HG03175 (cell line): ENCODE results near the gene TP53.
"Not testable (repeated sequence)": the region's sequence is repeated elsewhere in the genome, so short reads cannot be mapped to it uniquely, and the experiment has no call there.

Source experiments
- ATAC-seq: cut with Tn5 transposase; IDR thresholded peaks from one replicate; pipeline ENCODE4 v1.9.1; 2021; ENCODE audit warnings: mild to moderate bottlenecking, moderate library complexity; ENCODE audit not compliant: unreplicated experiment

Gene TP53

DNA sequence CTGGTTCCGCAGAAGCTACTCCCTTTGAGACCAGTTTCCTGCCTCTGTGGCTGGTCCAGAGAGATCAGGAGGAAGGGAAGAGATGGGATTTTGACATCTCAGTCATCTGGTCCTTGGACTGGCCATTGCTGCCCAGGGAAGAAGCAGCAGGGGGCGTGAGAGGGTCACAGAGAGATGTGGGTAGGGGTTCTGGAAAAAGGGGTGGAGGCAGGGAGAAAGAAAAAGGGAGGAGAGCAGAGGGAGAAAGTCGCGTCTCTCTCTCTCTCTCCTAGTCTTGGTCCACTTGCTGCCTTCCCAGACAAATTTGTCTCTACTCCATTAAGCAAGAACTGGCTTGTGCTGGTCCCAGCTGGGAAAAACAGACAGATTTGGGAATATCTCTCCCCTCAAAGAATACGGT is 52.9 kb downstream of the TP53 start:
- no peak for ATAC-seq

DNA sequence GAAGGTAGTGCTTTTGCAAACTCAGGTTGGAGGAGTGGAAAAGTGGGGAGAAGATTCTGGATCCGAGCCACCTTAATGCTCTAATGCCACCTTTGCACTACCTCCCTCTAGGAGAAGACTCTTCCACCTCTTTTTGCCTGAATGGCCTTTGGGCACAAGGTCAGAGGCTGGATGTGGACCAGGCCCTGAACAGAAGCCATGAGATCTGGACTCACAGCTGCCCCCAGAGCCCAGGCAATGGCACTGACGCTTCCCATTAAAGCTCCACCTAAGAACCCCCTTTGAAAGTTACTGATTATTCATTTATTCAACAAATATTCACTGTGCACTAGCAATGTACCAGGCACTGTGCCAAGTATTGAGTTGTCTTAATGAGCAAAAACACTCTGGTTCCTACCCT is 54.2 kb downstream of the TP53 start:
- no peak for ATAC-seq

DNA sequence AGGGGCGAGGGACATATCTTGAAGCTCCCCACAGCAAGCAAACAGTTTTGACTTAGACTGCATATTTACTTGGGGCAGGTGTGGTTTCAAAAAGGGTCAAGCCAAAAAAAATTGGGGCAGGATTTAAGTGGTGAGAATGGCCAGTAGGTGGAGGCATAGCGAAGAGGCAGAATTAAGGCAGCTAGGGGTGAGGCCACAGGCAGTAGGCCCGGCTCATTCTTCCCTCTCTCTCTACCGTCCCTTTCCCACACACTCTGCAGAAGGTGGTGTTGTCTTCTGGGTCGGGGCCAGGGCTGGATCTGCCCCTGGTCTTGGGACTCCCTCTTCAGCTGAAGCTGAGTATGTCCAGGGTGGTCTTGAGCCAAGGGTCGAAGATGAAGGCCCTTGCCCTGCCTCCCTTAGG is 54.8 kb downstream of the TP53 start:
- ATAC-seq = no peak

DNA sequence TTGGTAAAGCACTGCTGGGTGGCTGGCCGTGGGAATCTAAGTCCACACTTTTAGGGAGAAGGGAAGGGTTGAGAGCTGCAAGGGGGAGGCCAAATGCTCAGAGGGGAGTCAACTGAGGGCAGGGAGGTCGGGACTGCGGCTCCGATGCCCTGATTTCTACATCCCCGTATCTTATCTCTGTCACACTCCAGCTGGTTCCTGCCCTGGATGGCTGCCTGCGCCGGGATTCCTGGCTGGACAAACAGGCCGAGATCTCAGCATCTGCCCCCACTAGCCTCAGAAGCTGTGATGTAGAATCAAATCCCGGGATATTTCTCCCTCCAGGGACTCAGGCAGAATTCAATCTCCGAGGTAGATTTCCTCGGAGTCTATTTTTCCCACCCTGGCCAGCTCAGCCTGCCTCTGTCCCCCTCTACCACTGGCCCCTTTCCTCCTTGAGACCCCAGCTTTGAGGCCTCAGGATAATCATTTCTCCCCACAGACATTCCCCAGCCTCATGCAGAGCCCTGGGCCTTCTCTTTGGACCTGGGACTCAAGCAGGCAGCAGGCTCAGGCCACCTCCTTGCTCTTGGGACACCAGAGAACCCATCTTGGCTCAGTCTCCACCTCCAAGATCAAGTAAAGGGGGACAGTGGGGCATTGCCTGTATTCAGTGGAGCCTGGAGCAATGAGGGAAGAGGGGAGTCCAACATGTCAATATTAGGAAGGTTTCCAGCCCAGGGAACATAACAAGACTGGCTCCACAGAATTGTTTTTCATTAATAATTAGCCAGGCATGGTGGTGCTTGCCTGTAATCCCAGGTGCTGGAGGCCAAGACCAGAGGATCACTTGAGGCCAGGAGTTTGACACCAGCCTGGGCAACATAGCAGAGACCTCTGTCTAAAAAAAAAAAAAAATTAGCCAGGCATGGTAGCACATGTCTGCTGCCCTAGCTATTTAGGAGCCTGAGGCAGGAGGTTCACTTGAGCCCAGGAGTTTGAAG is 55.6 kb downstream of the TP53 start:
- no peak for ATAC-seq

DNA sequence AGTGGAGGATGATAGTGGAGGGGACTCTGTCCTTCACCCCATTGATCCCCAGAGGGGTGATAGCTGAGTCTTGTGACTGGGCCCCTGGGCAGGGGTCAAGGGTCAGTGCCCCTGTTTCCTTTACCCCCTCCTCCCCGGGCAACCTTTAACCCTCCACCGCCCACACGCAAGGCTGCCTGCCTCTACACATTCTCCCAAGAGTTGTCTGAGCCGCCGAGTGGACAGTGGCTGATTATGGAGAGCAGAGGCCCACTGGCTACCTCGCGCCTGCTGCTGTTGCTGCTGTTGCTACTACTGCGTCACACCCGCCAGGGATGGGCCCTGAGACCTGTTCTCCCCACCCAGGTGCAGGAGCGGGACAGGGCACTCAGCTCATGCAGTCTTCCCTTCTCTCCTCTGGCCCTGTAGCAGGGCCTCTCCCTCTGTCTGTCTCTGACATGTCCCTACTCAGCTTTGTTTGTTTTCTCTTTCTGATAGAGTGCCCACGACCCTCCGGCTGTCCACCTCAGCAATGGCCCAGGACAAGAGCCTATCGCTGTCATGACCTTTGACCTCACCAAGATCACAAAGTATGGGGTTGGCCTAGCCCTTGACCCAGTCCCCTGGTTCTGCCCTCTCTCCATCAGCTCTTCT is 57.2 kb downstream of the TP53 start, which contains the start of gene SHBG:
SHBG (plus strand) TSS at position 197 of the 633 bp plus-strand sequence; CDS start at position 235, 38 bp downstream.
- ATAC-seq = no peak

DNA sequence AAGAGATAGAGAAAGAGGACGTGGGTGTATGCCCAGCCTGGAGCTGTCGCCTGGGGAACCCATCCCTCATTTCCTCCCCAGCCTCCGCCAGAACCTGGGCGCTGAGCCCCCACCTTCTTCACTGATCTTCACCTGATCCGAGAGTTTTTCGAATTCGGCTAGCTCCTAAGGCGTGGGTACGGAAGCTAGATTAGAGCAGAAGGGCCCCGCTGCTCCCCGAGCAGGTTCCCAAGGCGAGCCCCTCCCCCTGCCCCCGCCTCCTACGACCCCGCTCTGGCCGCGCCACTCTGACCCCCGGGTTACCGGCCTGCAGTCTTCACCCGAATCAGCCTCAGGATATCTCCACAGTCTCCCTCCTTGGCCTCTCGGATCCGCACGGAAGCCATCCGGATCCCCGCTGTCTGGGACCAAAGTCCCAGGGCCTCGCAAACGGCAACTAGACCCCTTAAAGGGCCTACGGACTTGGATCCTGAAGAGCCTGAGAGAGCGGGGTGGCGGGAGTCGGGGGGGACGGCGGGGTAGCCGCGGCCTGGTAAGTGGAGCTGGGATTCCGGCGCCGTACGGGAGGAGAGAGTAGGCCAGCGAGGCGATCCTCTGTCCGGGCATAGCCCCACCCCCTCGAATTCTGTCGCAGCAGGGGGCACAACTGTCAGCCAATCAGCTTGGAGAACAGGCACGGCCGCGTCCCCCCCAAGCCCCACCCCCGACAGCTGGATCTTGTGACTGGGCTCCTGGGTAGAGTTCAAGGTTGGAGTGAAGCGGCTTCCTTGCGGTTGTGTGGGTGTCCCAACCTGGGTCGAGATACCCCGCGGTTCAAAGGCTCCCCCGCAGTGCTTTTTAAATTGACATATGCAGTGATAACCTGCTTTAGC is 59.8 kb downstream of the TP53 start, which contains the start of gene SAT2:
SAT2 (minus strand) TSS at position 572 of the 872 bp plus-strand sequence; CDS start at position 386, 186 bp downstream.
- ATAC-seq = peak; percentile 84

DNA sequence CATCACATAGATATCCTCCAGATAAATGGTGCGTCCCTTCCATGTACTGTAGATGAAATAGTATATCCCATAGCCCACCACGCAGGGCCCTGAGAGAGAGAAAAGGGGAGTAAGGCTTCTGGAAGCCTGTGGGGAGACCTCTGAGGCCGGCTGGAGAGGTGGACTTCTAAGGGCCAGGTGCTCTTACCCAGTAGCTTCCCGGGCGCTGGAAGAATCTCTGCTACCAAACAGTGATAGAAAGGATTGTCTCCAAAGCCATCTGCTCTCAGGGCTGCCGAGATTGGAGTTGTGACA is 60.4 kb downstream of the TP53 start:
- no peak for ATAC-seq

DNA sequence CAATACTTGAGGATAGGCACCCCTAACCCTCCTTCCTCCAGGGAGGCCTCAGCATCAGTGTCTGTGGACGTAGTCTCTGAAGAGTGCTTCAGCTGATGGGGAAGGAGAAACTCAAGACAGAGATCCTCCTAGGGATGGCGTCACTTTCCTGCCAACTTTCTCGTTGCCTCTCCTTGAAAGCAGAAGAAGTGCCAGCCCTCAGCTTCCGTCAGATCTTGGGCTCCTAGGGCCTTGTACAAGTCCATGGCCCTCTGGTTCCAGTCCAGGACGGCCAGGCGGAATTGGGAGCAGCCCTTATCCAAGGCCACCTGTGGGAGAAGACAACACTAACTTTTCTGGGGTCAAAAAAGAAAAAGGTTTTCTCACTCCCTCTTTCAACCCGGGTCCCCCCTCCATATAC is 61.0 kb downstream of the TP53 start:
- no peak for ATAC-seq

DNA sequence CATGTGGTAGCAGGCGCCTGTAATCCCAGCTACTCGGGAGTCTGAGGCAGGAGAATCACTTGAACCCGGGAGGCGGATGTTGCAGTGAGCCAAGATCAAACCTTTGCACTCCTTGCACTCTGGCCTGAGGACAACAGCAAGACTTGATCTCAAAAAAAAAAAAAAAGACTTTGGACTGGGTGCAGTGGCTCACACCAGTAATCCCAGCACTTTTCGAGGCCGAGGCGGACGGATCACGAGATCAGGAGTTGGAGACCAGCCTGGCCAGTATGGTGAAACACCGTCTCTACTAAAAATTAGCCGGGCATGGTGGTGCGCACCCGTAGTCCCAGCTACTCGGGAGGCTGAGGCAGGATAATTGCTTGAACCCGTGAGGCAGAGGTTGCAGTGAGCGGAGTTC is 61.5 kb downstream of the TP53 start:
- ATAC-seq = not testable (repeated sequence)

DNA sequence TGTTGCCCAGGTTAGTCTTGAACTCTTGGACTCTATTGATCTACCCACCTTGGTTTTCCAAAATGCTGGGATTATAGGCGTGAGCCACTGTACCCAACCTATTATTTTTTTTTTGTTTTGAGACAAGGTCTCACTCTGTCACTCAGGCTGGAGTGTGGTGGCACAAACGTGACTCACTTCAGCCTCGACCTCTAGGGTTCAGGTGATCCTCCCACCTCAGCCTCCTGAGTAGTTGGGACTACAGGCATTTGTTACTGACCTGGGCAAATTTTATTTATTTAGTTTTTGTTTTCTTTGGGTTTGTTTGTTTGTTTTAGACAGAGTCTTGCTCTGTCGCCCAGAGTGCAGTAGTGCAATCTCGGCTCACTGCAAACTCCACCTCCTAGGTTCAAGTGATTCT is 63.6 kb downstream of the TP53 start:
- ATAC-seq = no peak

DNA sequence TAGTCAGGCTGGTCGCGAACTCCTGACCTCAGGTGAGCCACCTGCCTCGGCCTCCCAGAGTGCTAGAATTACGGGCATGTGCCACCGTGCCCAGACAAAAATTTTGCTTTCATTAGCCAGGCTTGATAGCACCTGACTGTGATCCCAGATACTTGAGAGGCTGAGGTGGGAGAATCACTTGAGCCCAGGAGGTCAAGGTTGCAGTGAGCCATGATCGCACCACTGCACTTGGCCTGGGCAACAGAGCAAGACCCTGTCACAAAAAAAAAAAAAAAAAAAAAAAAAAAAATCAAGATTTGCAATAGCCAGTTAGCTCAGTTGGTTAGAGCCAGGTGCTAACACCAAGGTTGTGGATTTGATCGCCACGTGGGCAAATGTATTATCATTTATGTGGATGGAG is 66.5 kb downstream of the TP53 start:
- ATAC-seq = no peak

DNA sequence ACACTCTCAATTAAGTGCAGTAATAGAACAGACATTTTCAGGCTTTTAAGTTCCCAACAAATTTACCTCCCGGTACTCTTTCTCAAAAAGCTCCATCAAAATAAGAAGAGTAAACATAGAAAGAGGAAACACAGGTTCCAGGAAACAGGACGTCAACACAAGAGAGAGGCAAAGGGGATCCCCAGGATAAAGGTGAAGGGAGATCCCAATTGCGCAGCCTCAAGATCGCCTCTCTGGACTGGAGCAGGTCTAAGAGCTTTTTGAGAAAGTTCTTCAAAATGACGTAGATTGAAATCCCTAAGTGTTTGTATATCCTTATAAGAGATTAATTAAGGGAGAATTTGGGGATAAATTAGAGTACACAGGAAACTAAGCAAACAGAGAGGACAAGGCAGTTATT is 68.7 kb downstream of the TP53 start:
- ATAC-seq = no peak
